ENCODE data around the gene ATR.
"Not testable (repeated sequence)": the region's sequence is repeated elsewhere in the genome, so short reads cannot be mapped to it uniquely, and the experiment has no call there.

ATR gene

GRCh38 chr3:142592268-142592667, 13.7 kb upstream of the ATR start:
- DNase-seq = not testable (repeated sequence)

DNA sequence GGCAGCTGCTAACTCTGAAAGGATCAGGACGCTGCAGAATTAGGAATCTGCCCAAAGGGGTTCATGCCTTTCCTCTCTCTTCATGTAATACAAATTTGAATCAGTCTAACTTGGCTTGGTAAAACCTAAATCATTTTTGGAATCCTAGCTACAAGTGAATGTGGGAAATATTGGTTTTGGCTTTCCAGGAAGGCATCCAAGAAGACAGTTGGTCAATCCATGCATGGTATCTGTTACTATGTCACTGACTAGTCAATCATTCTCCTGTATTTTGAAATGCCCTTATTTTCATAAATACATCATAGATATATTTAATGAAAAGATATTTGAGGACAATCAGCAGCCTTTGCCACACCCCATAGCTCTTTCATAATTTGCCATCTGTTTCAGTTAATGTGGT, 10.2 kb upstream of the ATR start:
- no peak for DNase-seq

DNA sequence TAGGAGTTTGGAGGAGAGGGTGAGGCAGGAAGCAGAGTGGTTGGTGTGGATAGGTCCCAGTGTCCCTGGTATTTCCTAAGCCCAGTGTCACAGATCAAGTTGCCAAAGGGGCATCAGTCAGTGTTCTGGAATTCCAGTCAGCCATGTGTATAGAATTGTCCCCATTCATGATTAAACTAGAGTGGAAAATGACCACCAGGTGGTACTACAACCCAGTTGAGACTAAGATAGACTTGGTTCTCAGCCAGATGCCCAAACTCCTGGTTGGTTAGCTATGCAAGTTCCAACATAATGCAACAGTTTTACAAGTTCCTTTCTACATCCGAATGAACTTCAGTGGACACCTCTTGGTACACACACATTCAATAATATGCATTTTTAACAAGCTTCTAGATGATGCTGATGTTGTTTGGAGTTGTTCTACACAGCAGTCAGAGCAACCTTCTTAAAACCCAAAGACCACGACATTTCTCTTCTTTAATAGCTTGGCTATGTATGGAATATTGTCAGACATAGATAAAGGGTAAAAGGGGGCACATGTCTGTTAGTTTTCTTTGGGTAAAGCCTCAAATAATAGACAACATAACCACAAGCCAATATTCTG, 8.4 kb upstream of the ATR start:
- DNase-seq = no peak

- DNase-seq = not testable (repeated sequence)
Observed at GRCh38 chr3:142581070-142581469, 2.5 kb upstream of the ATR start.

- DNase-seq = no peak
Observed at GRCh38 chr3:142580061-142580423, 1.5 kb upstream of the ATR start.

GRCh38 chr3:142577696-142578328, 721 bp downstream of the ATR start:
- no peak for DNase-seq

GRCh38 chr3:142576792-142577191, 1.7 kb downstream of the ATR start:
- DNase-seq = no peak

- DNase-seq = no peak
Observed at GRCh38 chr3:142574665-142575064, 3.9 kb downstream of the ATR start.

DNA sequence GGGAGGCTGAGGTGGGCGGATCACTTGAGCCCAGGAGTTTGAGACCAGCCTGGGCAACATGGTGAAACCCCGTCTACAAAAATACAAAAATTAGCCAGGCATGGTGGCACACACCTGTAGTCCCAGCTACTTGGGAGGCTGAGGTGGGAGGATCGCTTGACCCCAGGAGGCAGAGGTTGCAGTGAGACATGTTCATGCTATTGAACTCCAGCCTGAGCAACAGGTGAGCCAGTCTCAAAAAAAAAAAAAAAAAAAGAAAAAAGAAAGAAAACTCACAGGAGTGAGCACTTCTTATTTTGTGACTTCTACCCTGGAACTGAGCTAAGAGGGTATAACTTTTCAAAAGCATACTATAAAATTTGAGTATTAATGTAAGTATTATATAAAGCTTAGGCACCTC, 4.3 kb downstream of the ATR start:
- not testable (repeated sequence) for DNase-seq

- not testable (repeated sequence) for DNase-seq
Observed at GRCh38 chr3:142569422-142569821, 9.1 kb downstream of the ATR start.

DNA sequence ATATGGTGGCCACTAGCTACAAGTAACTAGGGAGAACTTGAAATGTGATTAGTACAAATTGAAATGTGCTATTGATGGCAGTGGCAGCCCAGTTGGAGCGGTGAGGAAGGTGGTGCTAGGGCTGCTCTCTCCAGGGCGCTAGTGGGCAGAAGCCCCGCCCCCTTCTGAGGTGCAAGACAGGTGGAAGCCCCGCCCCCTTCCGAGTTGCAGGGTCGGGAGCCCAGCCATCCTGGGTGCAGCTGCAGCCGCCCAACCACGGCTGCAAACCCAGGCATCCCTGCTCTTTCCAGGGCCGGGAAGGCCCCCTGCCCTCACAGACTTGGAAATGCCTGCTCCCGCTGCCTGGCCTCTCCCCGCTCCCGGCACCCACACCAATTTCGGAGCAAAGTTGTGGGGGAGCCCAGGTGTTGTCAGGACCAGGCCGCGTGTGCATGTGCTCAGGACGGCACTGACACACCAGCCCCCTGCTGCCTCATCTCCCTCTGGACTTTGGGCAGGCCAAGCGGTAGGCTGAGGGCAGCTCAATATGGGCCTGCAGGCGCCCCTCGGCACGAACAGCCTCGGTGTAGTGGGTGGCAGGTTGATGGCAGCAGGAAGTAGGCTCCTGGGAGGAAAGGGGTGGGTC, 10.0 kb downstream of the ATR start:
- no peak for DNase-seq

DNA sequence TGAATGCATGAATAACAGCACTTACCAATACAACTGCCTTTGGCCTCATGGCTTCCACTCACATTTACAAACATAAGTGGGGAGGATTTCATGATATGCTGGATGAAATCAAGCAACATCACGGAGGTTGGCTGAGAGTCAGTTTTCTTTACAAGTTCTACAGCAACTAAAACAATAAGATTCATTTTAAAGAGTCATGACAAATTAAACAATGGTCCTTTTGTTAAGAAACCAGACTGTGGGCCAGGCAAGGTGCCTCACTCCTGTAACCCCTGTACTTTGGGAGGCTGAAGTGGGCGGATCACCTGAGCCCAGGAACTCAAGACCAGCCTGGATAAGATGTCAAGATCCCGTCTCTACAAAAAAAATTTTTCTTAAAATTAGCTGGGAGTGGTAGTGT, 12.4 kb downstream of the ATR start:
- DNase-seq = no peak

GRCh38 chr3:142563496-142563997, 15.0 kb downstream of the ATR start:
- no peak for DNase-seq

- DNase-seq = no peak
Observed at GRCh38 chr3:142560118-142560517, 18.4 kb downstream of the ATR start.

DNA sequence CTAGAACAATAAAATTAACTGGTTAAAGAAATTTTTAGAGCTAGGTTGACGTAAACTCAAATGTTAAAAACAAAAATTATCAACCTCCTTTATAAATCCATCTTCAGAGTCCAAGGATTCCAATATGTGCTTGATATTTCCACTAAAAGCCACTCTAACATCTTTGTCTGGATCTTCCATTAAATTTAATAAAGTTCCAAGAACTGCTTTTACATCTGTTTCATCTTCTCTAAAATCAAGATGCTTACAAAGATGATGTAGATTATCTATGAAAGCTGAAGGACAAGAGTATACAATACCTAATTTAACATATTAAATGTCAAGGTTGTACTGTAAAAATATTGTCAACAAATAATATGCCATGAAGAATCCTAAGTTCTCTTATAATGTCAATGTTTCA, 24.8 kb downstream of the ATR start:
- DNase-seq = no peak

DNA sequence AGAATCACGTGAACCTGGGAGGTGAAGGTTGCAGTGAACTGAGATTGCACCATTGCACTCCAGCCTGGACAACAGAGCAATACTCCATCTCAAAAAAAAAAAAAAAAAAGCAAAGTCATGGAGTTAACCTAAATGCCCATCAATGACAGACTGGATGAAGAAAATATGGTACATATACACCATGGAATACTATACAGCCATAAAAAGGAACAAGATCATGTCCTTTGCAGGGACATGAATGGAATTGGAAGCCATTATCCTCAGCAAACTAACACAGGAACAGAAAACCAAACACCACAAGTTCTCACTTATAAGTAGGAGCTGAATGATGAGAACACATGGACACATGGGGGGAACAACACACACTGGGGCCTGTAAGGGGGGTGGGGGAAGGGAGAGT, 26.0 kb downstream of the ATR start:
- not testable (repeated sequence) for DNase-seq

DNA sequence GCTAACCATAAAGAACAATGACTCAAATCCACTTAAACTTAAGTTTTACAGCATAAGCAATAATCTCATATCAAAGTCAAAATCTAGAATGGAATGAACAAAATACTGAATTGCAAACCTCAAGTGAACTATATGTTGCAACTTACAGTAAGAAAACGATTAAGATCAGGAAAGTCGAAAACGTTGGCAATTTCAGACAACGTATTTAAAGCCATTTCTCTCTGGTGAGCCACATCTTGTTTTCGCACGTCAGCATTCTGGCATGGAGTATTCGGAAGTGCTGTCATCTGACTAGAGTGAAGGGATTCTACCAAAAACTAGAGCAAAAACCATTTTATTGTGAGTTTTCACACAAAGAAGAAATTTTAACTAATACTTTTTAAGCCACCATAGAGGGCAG, 28.5 kb downstream of the ATR start:
- no peak for DNase-seq

DNA sequence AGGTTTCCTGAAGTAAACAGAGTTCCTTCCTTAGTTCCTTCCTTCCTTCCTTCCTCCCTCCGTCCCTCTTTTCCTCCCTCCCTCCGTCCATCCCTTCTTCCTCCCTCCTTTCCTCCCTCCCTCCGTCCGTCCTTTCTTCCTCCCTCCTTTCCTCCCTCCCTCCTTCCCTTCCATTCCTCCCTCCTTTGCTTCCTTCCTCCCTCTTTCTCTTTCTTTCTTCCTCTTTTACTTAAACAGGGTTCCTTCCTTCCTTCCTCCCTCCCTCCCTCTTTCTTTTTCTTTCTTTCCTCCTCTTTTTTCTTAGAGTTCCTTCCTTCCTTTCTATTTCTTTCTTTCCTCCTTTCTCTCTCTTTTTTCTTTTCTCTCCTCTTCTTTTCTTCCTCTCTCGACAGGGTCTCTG, 35.2 kb downstream of the ATR start:
- no peak for DNase-seq

DNA sequence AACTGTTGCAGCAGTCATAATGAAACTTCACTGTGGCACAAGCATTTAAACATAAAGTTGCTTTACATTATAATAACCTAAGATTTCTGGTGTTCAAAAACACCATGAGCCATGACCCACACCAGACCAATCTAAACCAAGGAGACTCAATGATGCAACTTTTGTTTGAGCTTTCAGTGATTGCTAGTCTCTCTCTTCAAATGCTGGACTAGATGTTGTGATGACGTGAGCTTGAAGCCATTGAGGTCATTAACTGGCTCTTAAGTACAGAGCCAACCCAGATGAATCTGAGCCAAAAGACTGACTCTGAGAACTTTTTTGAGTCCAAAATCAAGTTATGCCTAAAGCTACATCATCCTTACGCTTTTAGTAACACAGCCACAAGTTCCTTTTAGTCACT, 36.5 kb downstream of the ATR start:
- DNase-seq = no peak

DNA sequence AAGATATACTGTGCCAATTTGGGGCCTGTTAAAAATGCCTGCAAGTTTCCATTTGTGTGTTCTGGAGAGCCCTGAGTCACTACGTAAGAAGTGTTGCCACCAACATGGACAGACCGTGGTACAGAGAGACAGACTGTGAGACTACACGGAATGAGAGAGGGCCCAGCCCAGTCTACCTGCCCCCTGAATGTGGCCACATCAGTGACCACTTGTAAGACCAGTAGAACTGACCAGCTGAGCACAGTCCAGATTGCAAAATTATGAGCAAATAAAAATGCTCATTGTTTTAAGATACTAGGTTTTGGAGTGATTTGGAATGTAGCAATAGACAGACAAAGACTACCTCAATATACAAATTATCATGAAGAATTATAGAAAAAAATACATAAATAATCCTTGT, 42.0 kb downstream of the ATR start:
- DNase-seq = no peak

- DNase-seq = no peak
Observed at GRCh38 chr3:142534543-142534942, 44.0 kb downstream of the ATR start.

DNA sequence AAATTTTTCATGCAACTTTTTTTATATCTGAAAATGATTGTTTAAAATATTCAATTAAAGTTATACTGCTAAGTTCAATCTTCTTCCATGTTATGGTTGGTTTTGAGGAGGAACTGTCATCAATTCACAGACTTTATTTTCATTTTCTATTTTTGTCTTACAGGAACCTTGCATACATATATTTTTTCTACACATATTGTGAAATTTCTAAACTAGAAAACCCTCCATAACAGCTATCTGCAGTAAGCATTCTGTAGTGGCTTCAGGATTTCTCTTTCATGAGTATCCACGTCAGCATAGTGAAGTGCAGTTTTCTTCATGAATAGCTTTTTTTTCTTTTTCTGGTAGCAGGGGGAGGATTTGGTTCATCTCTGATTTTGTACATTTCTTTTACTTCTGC, 48.2 kb downstream of the ATR start:
- DNase-seq = no peak

GRCh38 chr3:142523921-142524566, 54.5 kb downstream of the ATR start:
- DNase-seq = no peak

DNA sequence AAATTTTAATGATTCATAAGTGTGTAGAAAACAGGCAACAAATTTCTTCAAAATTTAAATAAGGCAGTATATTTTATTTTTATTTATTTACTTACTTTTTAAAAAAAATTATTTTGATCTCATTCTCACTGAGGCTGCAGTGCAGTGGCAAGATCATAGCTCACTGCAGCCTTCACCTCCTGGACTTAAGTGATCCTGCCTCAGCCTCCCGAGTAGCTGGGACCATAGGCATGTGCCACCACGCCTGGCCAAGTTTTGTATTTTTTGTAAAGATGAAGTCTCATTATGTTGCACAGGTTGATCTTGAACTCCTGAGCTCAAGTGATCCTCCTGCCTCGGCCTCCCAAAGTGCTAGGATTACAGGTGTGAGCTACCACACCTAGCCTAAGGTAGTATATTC, 69.5 kb downstream of the ATR start:
- DNase-seq = no peak

All from activated CD8-positive, alpha-beta memory T cell treated with anti-CD3 and anti-CD28 coated beads, Interleukin-2, amount 50 U/mL, for 4 hours (primary cell).